Activated naive CD4-positive, alpha-beta T cell treated with anti-CD3 and anti-CD28 coated beads for 36 hours (primary cell): ENCODE results near the gene EPB41L2. TPM values are rescaled to one million over a fixed set of nuclear protein-coding genes. Genes with fewer than 3 reads are reported as not detected.

Experiments used
- CTCF ChIA-PET: fragments of 350-600 bp; sonication (Branson Sonifier 250); formaldehyde crosslinking; loops from one replicate; lab custom pipeline; 2021; ENCODE audit warnings: antibody characterized with exemption; lab: Charles Lee
- DNase-seq: peaks from one replicate; pipeline ENCODE4 v3.0.0-alpha.2; 2020
- H3K27ac Mint-ChIP-seq: one replicate; pipeline ENCODE4 v1.8.0; 2021; ENCODE audit warnings: mild to moderate bottlenecking, mixed read lengths
- H3K27me3 Mint-ChIP-seq: one replicate; pipeline ENCODE4 v1.8.0; 2021; ENCODE audit warnings: low read depth, mixed read lengths
- H3K36me3 Mint-ChIP-seq: one replicate; pipeline ENCODE4 v1.8.0; 2021; ENCODE audit warnings: low read depth, mixed read lengths
- H3K4me1 Mint-ChIP-seq: one replicate; pipeline ENCODE4 v1.8.0; 2021; ENCODE audit warnings: low read depth, mixed read lengths
- H3K4me3 Mint-ChIP-seq: one replicate; pipeline ENCODE4 v1.8.0; 2021; ENCODE audit warnings: mild to moderate bottlenecking, moderate library complexity, mixed read lengths
- H3K9me3 Mint-ChIP-seq: one replicate; pipeline ENCODE4 v1.8.0; 2021; ENCODE audit warnings: mixed read lengths
- intact Hi-C: fragments of 100-400 bp; cut with micrococcal nuclease; formaldehyde crosslinking; loops from one replicate; pipeline ENCODE4 v1.15.1; 2023
- total RNA-seq, 2 experiments: library from RNA; stranded (reverse); gene quantifications; one replicate each; pipeline ENCODE4 v1.2.3, GENCODE V29; 2021

The EPB41L2 gene
- total RNA-seq, 2 experiments from 2014 or later: 33.5 to 37.7 TPM

DNA sequence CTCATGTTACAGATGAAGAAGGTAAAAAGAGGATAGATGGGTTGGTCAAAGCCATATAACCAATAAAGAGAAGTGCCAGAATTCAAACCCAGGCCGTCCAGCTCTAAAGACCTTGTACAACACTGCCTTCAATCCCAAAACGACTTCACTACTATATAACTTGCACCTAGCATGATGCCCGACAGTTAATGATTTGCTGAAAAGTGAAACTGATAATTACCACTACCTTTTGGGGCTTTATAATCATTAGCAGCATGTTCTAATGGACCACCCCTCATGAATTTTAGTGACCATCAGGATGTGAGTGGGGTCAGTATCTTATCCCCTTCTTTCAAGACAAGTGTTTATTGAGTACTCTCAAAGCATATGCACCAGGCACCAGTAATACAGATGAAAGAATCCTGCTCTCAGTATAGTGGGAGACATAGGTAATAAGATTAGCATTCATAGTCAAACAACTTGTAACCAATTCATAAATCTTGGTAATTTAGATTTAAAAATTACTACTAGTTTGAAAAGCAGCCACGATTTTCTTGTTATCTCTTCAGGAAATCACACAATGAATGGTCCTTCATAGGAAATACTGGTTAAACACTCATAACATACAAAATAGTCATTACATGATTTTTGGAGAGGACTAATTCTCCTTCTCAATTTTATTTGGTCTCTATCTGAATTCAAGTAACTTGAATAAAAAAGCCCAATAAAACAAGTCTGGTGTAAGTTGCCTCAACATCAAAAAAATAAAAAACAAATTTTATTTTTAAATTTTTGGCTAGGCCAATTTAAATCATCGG is 98.0 kb downstream of the EPB41L2 start:
- Mint-ChIP-seq H3K4me1 (no peaks in the 10 kb centered on the region), H3K4me3 (no peak overlapping the region), H3K36me3 (no peaks in the 10 kb centered on the region), H3K27ac (no peak overlapping the region), H3K9me3 (no peaks in the 10 kb centered on the region), H3K27me3 (no peaks in the 10 kb centered on the region)
- DNase-seq: no peak
- intact Hi-C loops: no loop called here
- CTCF ChIA-PET: no interaction called here

DNA sequence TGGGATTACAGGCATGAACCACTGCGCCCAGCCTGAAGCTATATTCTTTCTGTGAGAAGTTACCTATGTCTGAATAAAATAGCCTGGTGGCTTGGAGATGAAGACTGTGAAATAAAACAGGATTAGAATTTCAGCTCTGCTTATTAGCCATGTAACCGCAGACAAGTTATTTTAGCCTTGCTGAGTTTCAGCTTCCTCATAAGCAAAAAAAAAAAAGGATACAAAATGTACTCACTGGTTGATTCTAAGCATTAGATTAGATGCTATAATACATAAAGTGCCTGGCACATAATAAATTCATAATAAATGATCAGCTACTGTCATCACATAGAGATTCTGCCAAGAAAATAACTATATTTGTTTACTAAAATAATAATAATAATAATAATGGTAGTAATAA is 98.8 kb downstream of the EPB41L2 start:
- Mint-ChIP-seq H3K27ac (no peak overlapping the region), H3K4me3 (no peak overlapping the region), H3K27me3 (no peaks in the 10 kb centered on the region), H3K36me3 (no peaks in the 10 kb centered on the region), H3K4me1 (no peaks in the 10 kb centered on the region), H3K9me3 (no peaks in the 10 kb centered on the region)
- CTCF ChIA-PET: no interaction called here
- DNase-seq: no peak
- intact Hi-C loops: no loop called here

GRCh38 chr6:130962966-130963365 is 100.1 kb downstream of the EPB41L2 start:
- no peaks in the 10 kb centered on the region for H3K9me3 Mint-ChIP-seq
- CTCF ChIA-PET: interaction anchor here (0.6 to 1.3 kb wide), 2 partner anchors 15 to 1668 kb away, joined by 3 read pairs; no protein-coding TSS in a partner anchor
- no peaks in the 10 kb centered on the region for H3K36me3 Mint-ChIP-seq
- no peaks in the 10 kb centered on the region for H3K27me3 Mint-ChIP-seq
- no peak for DNase-seq
- H3K27ac Mint-ChIP-seq: no peak overlapping the region
- intact Hi-C loops: no loop called here
- H3K4me3 Mint-ChIP-seq: no peak overlapping the region
- H3K4me1 Mint-ChIP-seq: no peaks in the 10 kb centered on the region

DNA sequence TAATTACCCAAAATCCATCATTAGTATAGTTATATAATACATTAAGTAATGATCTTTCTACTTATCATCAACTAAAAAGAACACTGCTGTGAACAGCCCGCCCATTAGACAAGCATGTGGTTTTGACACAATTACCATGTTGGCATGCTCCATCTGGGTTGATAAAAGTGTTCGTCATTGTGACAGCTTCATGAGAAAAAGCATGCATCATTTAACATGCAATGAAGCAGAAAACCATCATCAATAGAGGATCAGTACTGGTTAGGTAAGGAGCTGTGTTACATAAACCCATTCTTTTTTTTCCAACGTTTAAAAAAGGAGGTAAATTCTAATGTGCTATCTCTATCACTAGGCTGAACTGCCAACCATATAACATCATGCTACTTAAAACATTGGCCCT is 101.9 kb downstream of the EPB41L2 start:
- H3K4me3 Mint-ChIP-seq: no peak overlapping the region
- no peaks in the 10 kb centered on the region for H3K9me3 Mint-ChIP-seq
- no peaks in the 10 kb centered on the region for H3K27me3 Mint-ChIP-seq
- CTCF ChIA-PET: no interaction called here
- H3K4me1 Mint-ChIP-seq: no peaks in the 10 kb centered on the region
- H3K36me3 Mint-ChIP-seq: peaks cover under 1% of the 10 kb centered on the region
- intact Hi-C loops: no loop called here
- DNase-seq: no peak
- no peak overlapping the region for H3K27ac Mint-ChIP-seq

DNA sequence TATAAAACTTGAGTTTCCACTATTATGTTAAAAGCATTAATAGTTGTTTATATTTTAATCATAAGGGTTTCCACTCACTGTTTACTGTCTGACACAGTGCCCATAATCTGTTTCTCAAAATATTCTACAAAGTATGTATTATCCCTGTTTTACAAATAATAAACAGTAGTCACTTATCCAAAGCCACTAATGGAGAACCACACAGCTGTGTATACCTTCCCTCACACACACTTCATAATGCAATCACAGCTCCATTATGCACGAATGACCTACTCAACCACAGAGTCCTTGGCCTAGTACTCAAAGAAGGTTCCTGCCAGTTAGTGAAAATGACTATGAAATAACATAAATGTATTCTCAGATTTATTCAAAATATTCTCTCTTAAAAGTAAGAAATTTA is 103.1 kb downstream of the EPB41L2 start:
- Mint-ChIP-seq H3K36me3 (peaks cover 5% of the 10 kb centered on the region), H3K4me3 (no peak overlapping the region), H3K27ac (no peak overlapping the region), H3K9me3 (no peaks in the 10 kb centered on the region), H3K4me1 (no peaks in the 10 kb centered on the region), H3K27me3 (no peaks in the 10 kb centered on the region)
- CTCF ChIA-PET: no interaction called here
- no peak for DNase-seq
- intact Hi-C loops: no loop called here

DNA sequence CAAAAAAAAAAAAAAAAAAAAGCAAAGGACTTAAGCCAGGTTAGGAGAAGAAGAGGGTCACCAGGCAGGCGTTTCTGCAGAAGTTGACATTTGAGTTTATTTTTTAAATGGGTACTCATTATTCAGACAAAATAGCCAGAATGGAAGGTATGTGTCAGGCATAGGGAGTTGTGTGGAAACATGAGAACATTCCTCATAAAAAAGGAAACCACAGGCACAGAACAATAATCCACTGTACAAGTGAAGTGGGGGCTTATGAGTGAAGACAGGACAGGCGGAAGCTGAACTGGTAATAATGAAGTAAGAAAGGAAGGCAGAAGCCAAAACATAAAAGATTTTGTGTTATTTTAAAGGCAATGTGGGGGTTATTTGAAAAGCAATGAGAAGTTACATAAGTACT is 104.6 kb downstream of the EPB41L2 start:
- H3K4me3 Mint-ChIP-seq: no peak overlapping the region
- CTCF ChIA-PET: no interaction called here
- H3K36me3 Mint-ChIP-seq: peaks cover 13% of the 10 kb centered on the region
- H3K27me3 Mint-ChIP-seq: no peaks in the 10 kb centered on the region
- H3K27ac Mint-ChIP-seq: no peak overlapping the region
- no peak for DNase-seq
- intact Hi-C loops: no loop called here
- no peaks in the 10 kb centered on the region for H3K4me1 Mint-ChIP-seq
- no peaks in the 10 kb centered on the region for H3K9me3 Mint-ChIP-seq

DNA sequence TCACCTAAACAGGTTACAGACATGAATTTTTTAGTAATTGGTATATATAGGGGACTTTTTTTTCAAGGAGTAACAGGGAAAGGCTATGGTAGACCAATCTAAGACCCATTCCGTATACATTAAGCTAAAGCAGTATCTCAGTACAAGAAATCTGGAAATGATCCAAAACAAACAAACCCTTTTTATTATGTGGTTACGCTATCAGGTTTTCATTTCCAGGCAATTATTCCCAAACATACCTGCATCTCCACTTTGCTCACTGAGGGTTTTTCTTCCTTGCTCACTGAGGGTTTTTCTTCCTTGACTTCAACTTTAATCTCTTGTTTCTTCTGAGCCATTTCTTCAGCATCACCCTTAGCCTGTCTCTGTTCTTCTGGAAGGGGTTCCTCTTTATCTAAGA is 107.3 kb downstream of the EPB41L2 start:
- H3K4me1 Mint-ChIP-seq: no peaks in the 10 kb centered on the region
- DNase-seq: no peak
- no peak overlapping the region for H3K4me3 Mint-ChIP-seq
- CTCF ChIA-PET: no interaction called here
- no peaks in the 10 kb centered on the region for H3K27me3 Mint-ChIP-seq
- H3K36me3 Mint-ChIP-seq: peaks cover 18% of the 10 kb centered on the region
- no peaks in the 10 kb centered on the region for H3K9me3 Mint-ChIP-seq
- intact Hi-C loops: no loop called here
- H3K27ac Mint-ChIP-seq: no peak overlapping the region

GRCh38 chr6:130949553-130949952 is 113.5 kb downstream of the EPB41L2 start:
- no peak for DNase-seq
- peaks cover 9% of the 10 kb centered on the region for H3K36me3 Mint-ChIP-seq
- no peaks in the 10 kb centered on the region for H3K4me1 Mint-ChIP-seq
- H3K4me3 Mint-ChIP-seq: no peak overlapping the region
- no peak overlapping the region for H3K27ac Mint-ChIP-seq
- intact Hi-C loops: no loop called here
- H3K27me3 Mint-ChIP-seq: no peaks in the 10 kb centered on the region
- no peaks in the 10 kb centered on the region for H3K9me3 Mint-ChIP-seq
- CTCF ChIA-PET: no interaction called here

DNA sequence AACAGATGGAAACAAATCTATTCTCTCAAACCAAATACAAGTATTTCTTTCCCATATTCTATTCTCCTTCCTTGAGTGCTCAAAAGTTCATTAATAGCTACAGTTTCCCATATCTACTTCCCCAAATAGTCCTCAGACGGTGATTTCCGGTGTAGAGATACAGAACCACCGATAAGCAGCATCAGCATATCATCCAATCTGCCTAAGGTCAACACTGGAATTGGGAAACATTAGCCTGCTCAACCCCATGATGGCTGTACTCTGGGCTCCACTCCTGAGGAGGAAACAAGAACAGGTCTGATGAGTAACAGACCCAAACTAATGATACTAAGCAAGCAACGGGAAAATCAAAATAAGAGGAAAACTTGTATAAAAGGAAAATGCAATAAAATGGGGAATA is 115.6 kb downstream of the EPB41L2 start:
- Mint-ChIP-seq H3K4me1 (no peaks in the 10 kb centered on the region), H3K9me3 (no peaks in the 10 kb centered on the region), H3K27me3 (no peaks in the 10 kb centered on the region), H3K27ac (no peak overlapping the region), H3K36me3 (peaks cover 1% of the 10 kb centered on the region), H3K4me3 (no peak overlapping the region)
- CTCF ChIA-PET: no interaction called here
- DNase-seq: no peak
- intact Hi-C loops: no loop called here

DNA sequence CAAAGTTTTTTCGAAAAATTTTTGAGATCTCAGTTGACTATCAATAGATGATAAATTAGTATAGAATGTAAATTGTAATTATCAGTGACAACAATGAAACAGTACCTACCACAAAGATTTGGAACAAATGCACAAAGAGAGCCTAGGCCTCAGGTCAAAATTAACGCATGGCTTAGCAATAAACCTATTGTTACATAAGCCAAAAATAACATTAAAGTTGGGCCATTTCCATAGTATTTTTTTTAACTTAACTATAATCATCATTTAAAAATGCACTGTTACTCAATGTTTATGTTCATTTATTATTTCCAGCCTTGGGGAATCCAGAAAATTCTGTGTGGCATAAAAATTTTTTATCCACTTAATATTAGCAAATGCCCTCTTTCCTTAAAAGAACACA is 117.0 kb downstream of the EPB41L2 start:
- Mint-ChIP-seq H3K4me1 (no peaks in the 10 kb centered on the region), H3K36me3 (no peaks in the 10 kb centered on the region), H3K27me3 (no peaks in the 10 kb centered on the region), H3K27ac (no peak overlapping the region), H3K4me3 (no peak overlapping the region), H3K9me3 (no peaks in the 10 kb centered on the region)
- intact Hi-C loops: no loop called here
- DNase-seq: no peak
- CTCF ChIA-PET: interaction anchor here (0.7 to 1.0 kb wide), 2 partner anchors 13 to 43 kb away, joined by 3 read pairs; no protein-coding TSS in a partner anchor

DNA sequence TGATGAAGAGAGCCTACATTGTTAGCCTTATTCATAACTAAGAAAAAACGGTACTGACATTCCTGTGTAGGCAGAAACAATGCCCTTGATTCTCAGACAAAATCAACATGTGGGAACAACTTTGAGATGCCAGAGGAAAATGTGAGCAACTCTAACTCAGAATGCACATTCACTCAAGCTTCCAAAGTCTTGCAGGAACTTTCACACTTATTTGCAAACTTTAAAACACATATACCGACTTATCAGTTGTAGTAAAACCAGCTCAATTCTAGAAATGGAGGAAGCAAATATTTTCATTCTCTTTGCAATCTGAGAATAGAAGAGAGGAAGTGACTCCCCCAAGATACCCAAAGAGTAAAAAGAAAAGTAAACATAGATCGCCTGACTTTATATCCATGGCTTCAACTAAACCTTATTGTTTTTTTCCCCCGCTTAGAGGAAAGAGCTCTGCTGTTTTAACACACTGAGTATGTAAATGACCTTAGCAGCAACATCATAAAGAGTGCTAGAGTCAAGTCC is 117.6 kb downstream of the EPB41L2 start:
- DNase-seq: no peak
- no peaks in the 10 kb centered on the region for H3K4me1 Mint-ChIP-seq
- no peak overlapping the region for H3K27ac Mint-ChIP-seq
- intact Hi-C loops: no loop called here
- CTCF ChIA-PET: no interaction called here
- H3K36me3 Mint-ChIP-seq: no peaks in the 10 kb centered on the region
- no peaks in the 10 kb centered on the region for H3K9me3 Mint-ChIP-seq
- H3K4me3 Mint-ChIP-seq: no peak overlapping the region
- no peaks in the 10 kb centered on the region for H3K27me3 Mint-ChIP-seq

DNA sequence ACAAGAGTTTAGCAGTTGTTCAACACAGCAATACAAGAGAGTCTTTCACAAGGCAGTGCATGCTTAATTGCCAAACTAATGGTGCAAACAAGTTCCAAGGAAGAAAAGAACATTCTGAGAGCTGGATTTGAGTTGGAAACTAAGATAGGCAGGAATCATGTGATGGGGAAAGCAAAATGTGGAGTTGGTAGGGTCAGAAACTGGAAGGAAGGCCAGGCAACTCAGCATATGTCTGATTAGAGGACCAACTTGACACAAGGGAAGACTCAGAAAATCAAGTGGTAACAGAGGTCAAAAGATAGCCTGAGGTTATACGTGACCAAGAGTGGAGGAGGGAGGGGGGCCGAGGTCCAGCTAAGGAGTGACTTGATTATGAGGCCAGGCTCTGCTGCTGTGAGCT is 118.6 kb downstream of the EPB41L2 start:
- Mint-ChIP-seq H3K27me3 (no peaks in the 10 kb centered on the region), H3K27ac (no peak overlapping the region), H3K4me1 (no peaks in the 10 kb centered on the region), H3K36me3 (no peaks in the 10 kb centered on the region), H3K9me3 (no peaks in the 10 kb centered on the region), H3K4me3 (no peak overlapping the region)
- DNase-seq: no peak
- intact Hi-C loops: no loop called here
- CTCF ChIA-PET: interaction anchor here (0.5 kb wide), 1 partner anchor 210 kb away, joined by 3 read pairs; no protein-coding TSS in a partner anchor

GRCh38 chr6:130943738-130944137 is 119.3 kb downstream of the EPB41L2 start:
- H3K27ac Mint-ChIP-seq: no peak overlapping the region
- CTCF ChIA-PET: interaction anchor here (0.5 kb wide), 1 partner anchor 210 kb away, joined by 3 read pairs; no protein-coding TSS in a partner anchor
- H3K4me1 Mint-ChIP-seq: no peaks in the 10 kb centered on the region
- DNase-seq: no peak
- intact Hi-C loops: no loop called here
- H3K27me3 Mint-ChIP-seq: no peaks in the 10 kb centered on the region
- H3K4me3 Mint-ChIP-seq: no peak overlapping the region
- no peaks in the 10 kb centered on the region for H3K9me3 Mint-ChIP-seq
- no peaks in the 10 kb centered on the region for H3K36me3 Mint-ChIP-seq
